Astrocyte (in vitro differentiated cells and primary cell): ENCODE measurements around the gene SPATC1L. TPM values are rescaled to one million over a fixed set of nuclear protein-coding genes. Genes with fewer than 3 reads are reported as not detected.

Experiments
- DNase-seq: peaks from one replicate; pipeline ENCODE4 v3.0.0-alpha.2; 2010; ENCODE audit warnings: low read depth
- FAIRE-seq: peaks from 2 replicates; lab custom pipeline; 2011; peaks lifted over from hg19 to GRCh38; lab: Jason Lieb, UNC
- H2AFZ ChIP-seq: 2 replicates; pipeline ENCODE4 v1.6.0; 2012; ENCODE audit warnings: low read depth, low read length, inconsistent platforms
- H3K27ac ChIP-seq: 2 replicates; pipeline ENCODE4 v1.5.1; 2011; ENCODE audit warnings: low read depth, low read length, inconsistent platforms
- H3K27me3 ChIP-seq: 2 replicates; pipeline ENCODE4 v1.6.0; 2011; ENCODE audit warnings: low read length, inconsistent platforms; ENCODE audit not compliant: insufficient read depth
- H3K36me3 ChIP-seq: 2 replicates; pipeline ENCODE4 v1.5.1; 2011; ENCODE audit warnings: low read length, inconsistent platforms; ENCODE audit not compliant: insufficient read depth
- H3K4me1 ChIP-seq: 2 replicates; pipeline ENCODE4 v1.5.1; 2011; ENCODE audit warnings: low read length, inconsistent platforms; ENCODE audit not compliant: insufficient read depth
- H3K4me2 ChIP-seq: 2 replicates; pipeline ENCODE4 v1.6.0; 2012; ENCODE audit warnings: low read length, inconsistent platforms
- H3K4me3 ChIP-seq: 2 replicates; pipeline ENCODE4 v1.5.1; 2011; ENCODE audit warnings: low read depth, mild to moderate bottlenecking, low read length, inconsistent platforms; ENCODE audit not compliant: insufficient read depth
- H3K79me2 ChIP-seq: 2 replicates; pipeline ENCODE4 v1.6.0; 2012; ENCODE audit warnings: mild to moderate bottlenecking, low read length, inconsistent platforms; ENCODE audit not compliant: insufficient read depth
- H3K9ac ChIP-seq: 2 replicates; pipeline ENCODE4 v1.6.0; 2012; ENCODE audit warnings: mild to moderate bottlenecking, low read length, inconsistent platforms
- H3K9me3 ChIP-seq: 2 replicates; pipeline ENCODE4 v1.5.1; 2012; ENCODE audit warnings: low read depth, mild to moderate bottlenecking, low read length, inconsistent platforms; ENCODE audit not compliant: insufficient read depth
- H4K20me1 ChIP-seq: 2 replicates; pipeline ENCODE4 v1.6.0; 2012; ENCODE audit warnings: low read length, inconsistent platforms; ENCODE audit not compliant: insufficient read depth
- H3K27ac Mint-ChIP-seq: one replicate; pipeline ENCODE4 v1.8.0; 2021; ENCODE audit warnings: mild to moderate bottlenecking, mixed read lengths; ENCODE audit not compliant: unreplicated experiment
- H3K27me3 Mint-ChIP-seq: one replicate; pipeline ENCODE4 v1.8.0; 2021; ENCODE audit warnings: low read depth, mixed read lengths; ENCODE audit not compliant: unreplicated experiment
- H3K36me3 Mint-ChIP-seq: one replicate; pipeline ENCODE4 v1.8.0; 2021; ENCODE audit warnings: low read depth, mixed read lengths; ENCODE audit not compliant: unreplicated experiment
- H3K4me1 Mint-ChIP-seq: one replicate; pipeline ENCODE4 v1.8.0; 2021; ENCODE audit warnings: low read depth, mixed read lengths; ENCODE audit not compliant: unreplicated experiment
- H3K4me3 Mint-ChIP-seq: one replicate; pipeline ENCODE4 v1.8.0; 2021; ENCODE audit warnings: mild to moderate bottlenecking, moderate library complexity, mixed read lengths; ENCODE audit not compliant: unreplicated experiment
- H3K9me3 Mint-ChIP-seq: one replicate; pipeline ENCODE4 v1.8.0; 2021; ENCODE audit warnings: mild to moderate bottlenecking, mixed read lengths; ENCODE audit not compliant: unreplicated experiment
- CTCF ChIP-seq: IDR thresholded peaks from 2 replicates; pipeline ENCODE4 v1.5.1; 2011; ENCODE audit warnings: low read depth, mild to moderate bottlenecking, inconsistent platforms, low read length, moderate library complexity; ENCODE audit not compliant: insufficient read depth
- EZH2 ChIP-seq: IDR thresholded peaks from 2 replicates; pipeline ENCODE4 v1.6.1; 2012; ENCODE audit warnings: mild to moderate bottlenecking, low read length, inconsistent platforms; ENCODE audit not compliant: insufficient read depth
- total RNA-seq: library from RNA; stranded (reverse); gene quantifications from 2 replicates; pipeline ENCODE4 v1.2.1, GENCODE V29; 2021

SPATC1L gene
- total RNA-seq, 1 donor from 2014 or later = 17.8 TPM

- H3K4me3 ChIP-seq = no peak overlapping the region
- no peaks in the 10 kb centered on the region for H3K27me3 ChIP-seq
- H4K20me1 ChIP-seq = peaks cover 63% of the 10 kb centered on the region
- H3K4me1 ChIP-seq = no peaks in the 10 kb centered on the region
- no peak overlapping the region for H3K9ac ChIP-seq
- no peak for DNase-seq
- Mint-ChIP-seq H3K27ac (no peak overlapping the region), H3K4me3 (no peak overlapping the region), H3K36me3 (peaks cover 8% of the 10 kb centered on the region), H3K9me3 (no peaks in the 10 kb centered on the region), H3K4me1 (peaks cover 2% of the 10 kb centered on the region), H3K27me3 (no peaks in the 10 kb centered on the region)
- no peaks in the 10 kb centered on the region for H3K9me3 ChIP-seq
- H2AFZ ChIP-seq = no peak overlapping the region
- no peak for FAIRE-seq
- H3K27ac ChIP-seq = no peak overlapping the region
- no peak overlapping the region for H3K4me2 ChIP-seq
- H3K79me2 ChIP-seq = peaks cover 4% of the 10 kb centered on the region
- no peaks in the 10 kb centered on the region for H3K36me3 ChIP-seq
- TF ChIP-seq EZH2 (no peak), CTCF (no peak)
Observed at GRCh38 chr21:46214478-46215340, 30.4 kb upstream of the SPATC1L start.

DNA sequence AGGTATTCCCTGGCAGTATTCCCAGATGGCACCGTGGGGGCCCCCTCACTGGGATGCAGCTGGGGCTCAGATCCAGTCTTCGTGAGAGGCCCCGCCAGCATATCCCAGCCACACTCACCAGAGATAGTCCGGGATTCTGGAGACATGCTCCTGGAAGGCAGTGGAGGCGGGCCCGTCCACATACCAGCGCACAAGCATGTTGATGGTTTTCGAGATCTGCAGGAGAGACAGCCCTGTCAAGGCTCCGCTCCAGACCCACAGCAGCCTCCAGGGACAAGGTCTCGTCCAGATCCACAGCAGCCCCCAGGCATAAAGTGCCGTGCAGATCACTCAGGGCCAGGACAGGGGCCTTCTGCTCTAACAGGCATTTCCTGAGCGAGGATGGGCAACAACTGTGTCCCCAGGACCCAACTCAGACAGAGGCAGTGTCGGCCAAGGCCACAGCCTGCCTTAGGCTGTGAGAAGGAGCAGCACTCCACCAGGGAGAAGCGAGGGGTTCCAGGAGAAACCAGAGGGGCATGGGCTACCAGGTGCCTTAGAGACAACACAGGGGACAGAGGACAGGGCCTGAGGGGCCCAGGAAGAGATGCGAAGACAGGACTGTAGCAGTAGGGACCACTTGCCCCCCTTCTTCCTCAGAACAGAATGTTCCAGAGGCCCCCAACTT lies 29.5 kb upstream of the SPATC1L start:
- peaks cover 2% of the 10 kb centered on the region for H3K4me1 Mint-ChIP-seq
- TF ChIP-seq EZH2 = no peak
- no peak for TF ChIP-seq CTCF
- no peak overlapping the region for H2AFZ ChIP-seq
- H3K9ac ChIP-seq = no peak overlapping the region
- H4K20me1 ChIP-seq = peaks cover 53% of the 10 kb centered on the region
- H3K36me3 ChIP-seq = no peaks in the 10 kb centered on the region
- H3K9me3 ChIP-seq = no peaks in the 10 kb centered on the region
- no peak overlapping the region for H3K4me3 ChIP-seq
- H3K4me1 ChIP-seq = no peaks in the 10 kb centered on the region
- H3K27me3 Mint-ChIP-seq = no peaks in the 10 kb centered on the region
- no peak overlapping the region for H3K4me3 Mint-ChIP-seq
- peaks cover 7% of the 10 kb centered on the region for H3K36me3 Mint-ChIP-seq
- no peaks in the 10 kb centered on the region for H3K9me3 Mint-ChIP-seq
- DNase-seq = no peak
- no peak overlapping the region for H3K27ac ChIP-seq
- no peak for FAIRE-seq
- H3K27me3 ChIP-seq = no peaks in the 10 kb centered on the region
- no peak overlapping the region for H3K4me2 ChIP-seq
- H3K79me2 ChIP-seq = no peaks in the 10 kb centered on the region
- H3K27ac Mint-ChIP-seq = no peak overlapping the region
